HG03558 (cell line): ENCODE data around the gene GTPBP6.
"Not testable (repeated sequence)": the region's sequence is repeated elsewhere in the genome, so short reads cannot be mapped to it uniquely, and the experiment has no call there.

ENCODE experiments used
- ATAC-seq: cut with Tn5 transposase; IDR thresholded peaks from one replicate; pipeline ENCODE4 v1.9.1; 2021; ENCODE audit warnings: moderate number of reproducible peaks; ENCODE audit not compliant: unreplicated experiment; ENCODE audit errors: extremely low read depth

GTPBP6 gene

GRCh38 chrX:336227-336626 lies 17.6 kb upstream of the GTPBP6 start:
- no peak for ATAC-seq

- no peak for ATAC-seq
These were observed 17.2 kb upstream of the GTPBP6 start for GRCh38 chrX:335758-336155.

GRCh38 chrX:334971-335757 lies 16.6 kb upstream of the GTPBP6 start:
- no peak for ATAC-seq

GRCh38 chrX:334331-334891 lies 15.8 kb upstream of the GTPBP6 start:
- no peak for ATAC-seq

GRCh38 chrX:333611-334311 lies 15.2 kb upstream of the GTPBP6 start:
- ATAC-seq: no peak

GRCh38 chrX:332916-333610 lies 14.5 kb upstream of the GTPBP6 start:
- no peak for ATAC-seq

- no peak for ATAC-seq
These were observed 13.9 kb upstream of the GTPBP6 start for GRCh38 chrX:332496-332860.

GRCh38 chrX:331825-332495 lies 13.4 kb upstream of the GTPBP6 start:
- ATAC-seq: no peak

- no peak for ATAC-seq
These were observed 12.7 kb upstream of the GTPBP6 start for GRCh38 chrX:331151-331824.

GRCh38 chrX:330726-331150 lies 12.1 kb upstream of the GTPBP6 start:
- no peak for ATAC-seq

- not testable (repeated sequence) for ATAC-seq
These were observed 11.6 kb upstream of the GTPBP6 start for GRCh38 chrX:330141-330725.

- no peak for ATAC-seq
These were observed 10.8 kb upstream of the GTPBP6 start for GRCh38 chrX:329291-329910.

GRCh38 chrX:327660-328126 lies 9.1 kb upstream of the GTPBP6 start:
- no peak for ATAC-seq

GRCh38 chrX:324664-325063 lies 6.1 kb upstream of the GTPBP6 start:
- not testable (repeated sequence) for ATAC-seq

- no peak for ATAC-seq
These were observed 5.4 kb upstream of the GTPBP6 start for GRCh38 chrX:323721-324628.

GRCh38 chrX:320126-320783 lies 1.7 kb upstream of the GTPBP6 start:
- ATAC-seq: no peak

- no peak for ATAC-seq
These were observed 1.1 kb upstream of the GTPBP6 start for GRCh38 chrX:319579-320125.
